ENCODE measurements around the gene RHBDL2. TPM values are rescaled to one million over a fixed set of nuclear protein-coding genes. Genes with fewer than 3 reads are reported as not detected.

RHBDL2 gene
- total and polyA plus RNA-seq, 2 experiments from 2014 or later = 0.90 to 1.2 TPM

DNA sequence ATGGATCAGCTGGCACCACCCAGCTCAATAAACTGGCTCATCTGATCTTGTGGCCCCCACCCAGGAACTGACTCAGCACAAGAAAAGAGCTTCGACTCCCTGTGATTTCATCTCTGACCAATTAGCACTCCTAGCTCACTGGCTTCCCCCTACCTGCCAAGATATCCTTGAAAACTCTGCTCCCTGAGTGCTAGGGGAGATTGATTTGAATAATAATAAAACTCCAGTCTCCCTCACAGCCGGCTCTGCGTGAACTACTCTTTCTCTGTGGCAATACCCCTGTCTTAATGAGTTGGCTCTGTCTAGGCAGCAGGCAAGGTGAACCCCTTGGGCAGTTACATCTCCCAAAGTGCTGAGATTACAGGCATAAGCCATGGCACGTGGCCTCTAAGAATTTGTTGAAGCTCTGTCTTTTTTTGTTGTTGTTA lies 11.8 kb upstream of the RHBDL2 start:
- TF ChIP-seq ZNF331 (CRISPR knock-in tag; IDR thresholded peaks at IDR 0.05; ENCODE audit: low read depth) (no peak), CREB1 (CRISPR knock-in tag; IDR thresholded peaks at IDR 0.05; ENCODE audit: low read depth) (0 out of 2 replicates have a peak, but pooled peaks have one; percentile 15), STAT1 (IDR thresholded peaks at IDR 0.05; ENCODE audit: unreplicated experiment) (no peak), NANOG (IDR thresholded peaks at IDR 0.05; ENCODE audit: borderline replicate concordance) (no peak), ZNF114 (CRISPR knock-in tag; IDR thresholded peaks at IDR 0.05) (0 out of 2 replicates have a peak, but pooled peaks have one; percentile 11)
- TF ChIP-seq, protein P1, sequence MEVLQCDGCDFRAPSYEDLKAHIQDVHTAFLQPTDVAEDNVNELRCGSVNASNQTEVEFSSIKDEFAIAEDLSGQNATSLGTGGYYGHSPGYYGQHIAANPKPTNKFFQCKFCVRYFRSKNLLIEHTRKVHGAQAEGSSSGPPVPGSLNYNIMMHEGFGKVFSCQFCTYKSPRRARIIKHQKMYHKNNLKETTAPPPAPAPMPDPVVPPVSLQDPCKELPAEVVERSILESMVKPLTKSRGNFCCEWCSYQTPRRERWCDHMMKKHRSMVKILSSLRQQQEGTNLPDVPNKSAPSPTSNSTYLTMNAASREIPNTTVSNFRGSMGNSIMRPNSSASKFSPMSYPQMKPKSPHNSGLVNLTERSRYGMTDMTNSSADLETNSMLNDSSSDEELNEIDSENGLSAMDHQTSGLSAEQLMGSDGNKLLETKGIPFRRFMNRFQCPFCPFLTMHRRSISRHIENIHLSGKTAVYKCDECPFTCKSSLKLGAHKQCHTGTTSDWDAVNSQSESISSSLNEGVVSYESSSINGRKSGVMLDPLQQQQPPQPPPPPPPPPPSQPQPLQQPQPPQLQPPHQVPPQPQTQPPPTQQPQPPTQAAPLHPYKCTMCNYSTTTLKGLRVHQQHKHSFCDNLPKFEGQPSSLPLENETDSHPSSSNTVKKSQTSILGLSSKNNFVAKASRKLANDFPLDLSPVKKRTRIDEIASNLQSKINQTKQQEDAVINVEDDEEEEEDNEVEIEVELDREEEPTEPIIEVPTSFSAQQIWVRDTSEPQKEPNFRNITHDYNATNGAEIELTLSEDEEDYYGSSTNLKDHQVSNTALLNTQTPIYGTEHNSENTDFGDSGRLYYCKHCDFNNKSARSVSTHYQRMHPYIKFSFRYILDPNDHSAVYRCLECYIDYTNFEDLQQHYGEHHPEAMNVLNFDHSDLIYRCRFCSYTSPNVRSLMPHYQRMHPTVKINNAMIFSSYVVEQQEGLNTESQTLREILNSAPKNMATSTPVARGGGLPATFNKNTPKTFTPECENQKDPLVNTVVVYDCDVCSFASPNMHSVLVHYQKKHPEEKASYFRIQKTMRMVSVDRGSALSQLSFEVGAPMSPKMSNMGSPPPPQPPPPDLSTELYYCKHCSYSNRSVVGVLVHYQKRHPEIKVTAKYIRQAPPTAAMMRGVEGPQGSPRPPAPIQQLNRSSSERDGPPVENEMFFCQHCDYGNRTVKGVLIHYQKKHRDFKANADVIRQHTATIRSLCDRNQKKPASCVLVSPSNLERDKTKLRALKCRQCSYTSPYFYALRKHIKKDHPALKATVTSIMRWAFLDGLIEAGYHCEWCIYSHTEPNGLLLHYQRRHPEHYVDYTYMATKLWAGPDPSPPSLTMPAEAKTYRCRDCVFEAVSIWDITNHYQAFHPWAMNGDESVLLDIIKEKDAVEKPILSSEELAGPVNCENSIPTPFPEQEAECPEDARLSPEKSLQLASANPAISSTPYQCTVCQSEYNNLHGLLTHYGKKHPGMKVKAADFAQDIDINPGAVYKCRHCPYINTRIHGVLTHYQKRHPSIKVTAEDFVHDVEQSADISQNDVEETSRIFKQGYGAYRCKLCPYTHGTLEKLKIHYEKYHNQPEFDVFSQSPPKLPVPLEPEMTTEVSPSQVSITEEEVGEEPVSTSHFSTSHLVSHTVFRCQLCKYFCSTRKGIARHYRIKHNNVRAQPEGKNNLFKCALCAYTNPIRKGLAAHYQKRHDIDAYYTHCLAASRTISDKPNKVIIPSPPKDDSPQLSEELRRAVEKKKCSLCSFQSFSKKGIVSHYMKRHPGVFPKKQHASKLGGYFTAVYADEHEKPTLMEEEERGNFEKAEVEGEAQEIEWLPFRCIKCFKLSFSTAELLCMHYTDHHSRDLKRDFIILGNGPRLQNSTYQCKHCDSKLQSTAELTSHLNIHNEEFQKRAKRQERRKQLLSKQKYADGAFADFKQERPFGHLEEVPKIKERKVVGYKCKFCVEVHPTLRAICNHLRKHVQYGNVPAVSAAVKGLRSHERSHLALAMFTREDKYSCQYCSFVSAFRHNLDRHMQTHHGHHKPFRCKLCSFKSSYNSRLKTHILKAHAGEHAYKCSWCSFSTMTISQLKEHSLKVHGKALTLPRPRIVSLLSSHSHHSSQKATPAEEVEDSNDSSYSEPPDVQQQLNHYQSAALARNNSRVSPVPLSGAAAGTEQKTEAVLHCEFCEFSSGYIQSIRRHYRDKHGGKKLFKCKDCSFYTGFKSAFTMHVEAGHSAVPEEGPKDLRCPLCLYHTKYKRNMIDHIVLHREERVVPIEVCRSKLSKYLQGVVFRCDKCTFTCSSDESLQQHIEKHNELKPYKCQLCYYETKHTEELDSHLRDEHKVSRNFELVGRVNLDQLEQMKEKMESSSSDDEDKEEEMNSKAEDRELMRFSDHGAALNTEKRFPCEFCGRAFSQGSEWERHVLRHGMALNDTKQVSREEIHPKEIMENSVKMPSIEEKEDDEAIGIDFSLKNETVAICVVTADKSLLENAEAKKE (CRISPR knock-in tag; IDR thresholded peaks at IDR 0.05) = 0 out of 2 replicates have a peak, but pooled peaks have one; percentile 13
- Histone ChIP-seq H3K79me2 (replicated peaks; ENCODE audit: insufficient read depth) (no peaks in the 10 kb centered on the region), H3K4me3 (peak overlapping the region; percentile 21; the same call in 1 of the 2 replicates), H3K27me3 (ENCODE audit: insufficient read depth) (no peaks in the 10 kb centered on the region), H3K36me3 (ENCODE audit: insufficient read depth) (no peaks in the 10 kb centered on the region), H4K20me1 (replicated peaks; ENCODE audit: insufficient read depth) (no peaks in the 10 kb centered on the region), H3K9me2 (ENCODE audit: insufficient read depth) (no peaks in the 10 kb centered on the region), H3K4me2 (peak overlapping the region; percentile 35), H3K4me1 (ENCODE audit: insufficient read depth) (peaks cover 5% of the 10 kb centered on the region), H3K27ac (ENCODE audit: low read depth) (peak overlapping the region; percentile 29), H2AFZ (no peak overlapping the region), H3F3A (replicated peaks; ENCODE audit: low read depth) (0 out of 2 replicates have a peak, but pooled peaks cover 3% of the 10 kb centered on the region)
- Mint-ChIP-seq H3K36me3 (ENCODE audit: low read depth) (no peaks in the 10 kb centered on the region; the same call in 2 of the 3 replicates), H3K9me3 (peaks cover 4% of the 10 kb centered on the region; the same call in 2 of the 3 replicates), H3K4me1 (peaks cover 10% of the 10 kb centered on the region), H3K27me3 (ENCODE audit: insufficient read depth, low read depth, poor library complexity) (peaks cover 7% of the 10 kb centered on the region), H3K27ac (peak overlapping the region; percentile 93), H3K4me3 (no peak overlapping the region)
- ATAC-seq = peak; percentile 99
- DNase-seq (ENCODE audit: low spot score) = peak; percentile 87
